Body of pancreas (tissue), 4 donors: ENCODE results near the gene RSRP1. TPM values are rescaled to one million over a fixed set of nuclear protein-coding genes. Genes with fewer than 3 reads are reported as not detected.
"Not testable (repeated sequence)": the region's sequence is repeated elsewhere in the genome, so short reads cannot be mapped to it uniquely, and the experiment has no call there.

Source experiments
- ATAC-seq: fragments of 150-250 bp; one replicate; pipeline ENCODE4 v1.9.1; 2016
- DNase-seq, 4 donors: peaks; one replicate each; pipeline ENCODE4 v3.0.0-alpha.2; 2019
- H3K27ac ChIP-seq, 4 donors: fragments of 200-600 bp; sonication (generic); 1 replicate in 3 of 4; 2 replicates in 1 of 4; pipeline versions ENCODE4 v1.5.1 to v1.6.1; 2016 to 2019; ENCODE audit warnings: mild to moderate bottlenecking in 1 of 4, mixed read lengths in 1 of 4, moderate library complexity in 1 of 4
- H3K27me3 ChIP-seq, 2 donors: fragments of 200-600 bp; sonication (generic); one replicate each; pipeline ENCODE4 v1.6.0; 2016; ENCODE audit warnings: mild to moderate bottlenecking in 1 of 2
- H3K36me3 ChIP-seq, 2 donors: fragments of 200-600 bp; sonication (generic); replicated peaks in 1 of 2; 2 replicates each; pipeline ENCODE4 v1.5.1; 2016; ENCODE audit warnings: low read depth in 2 of 2; ENCODE audit not compliant: insufficient read depth in 1 of 2
- H3K4me1 ChIP-seq: fragments of 200-600 bp; sonication (generic); one replicate; pipeline ENCODE4 v1.6.0; 2016
- H3K4me3 ChIP-seq, 2 donors: fragments of 200-600 bp; sonication (generic); 1 replicate in 1 of 2; 2 replicates in 1 of 2; pipeline ENCODE4 v1.5.1; 2016 to 2019
- H3K9me3 ChIP-seq, 3 donors: fragments of 200-600 bp; sonication (generic); 1 replicate in 2 of 3; 2 replicates in 1 of 3; pipeline ENCODE4 v1.5.1; 2016
- POLR2A ChIP-seq, 3 donors: fragments of 450-650 bp; IDR thresholded peaks; one replicate each; pipeline ENCODE4 v1.6.1; 2016; ENCODE audit warnings: antibody characterized with exemption in 3 of 3, mild to moderate bottlenecking in 2 of 3
- WGBS, 2 donors: methylation state at CpG; one replicate each; pipeline ENCODE4 v1.1.5; 2017; 5-methylcytosine and 5-hydroxymethylcytosine counted together
- intact Hi-C: fragments of 100-400 bp; cut with DNase I; formaldehyde crosslinking; loops from one replicate; pipeline ENCODE4 v1.15.1; 2023
- total RNA-seq, 2 donors: library from RNA; depleted of rRNA; stranded (reverse); fragments of >200 nt; gene quantifications; one replicate each; pipeline ENCODE4 v1.1.0, GENCODE V29; 2016

Gene RSRP1
- total RNA-seq, 2 donors from 2014 or later, result 94.4 to 158 TPM

DNA sequence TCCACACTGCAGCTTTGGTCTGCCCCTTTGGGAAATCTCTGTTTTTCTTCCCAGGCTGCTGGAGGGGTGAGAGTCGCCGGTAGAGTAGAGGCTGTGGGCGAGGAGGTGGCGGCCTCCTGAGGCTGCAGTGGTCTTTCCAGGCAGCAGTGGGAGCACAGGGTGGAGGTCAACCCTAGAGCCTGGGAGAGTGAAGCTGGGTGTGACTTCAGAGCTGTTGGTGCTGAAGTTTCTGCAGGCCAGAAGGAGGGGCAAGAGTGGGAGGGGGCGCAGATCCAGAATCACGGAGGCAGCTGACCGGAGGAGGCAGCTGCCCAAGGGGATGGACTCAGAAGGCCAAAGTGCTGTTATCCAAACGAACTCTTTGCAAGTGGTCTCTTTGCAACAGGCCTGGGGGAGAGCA is 31.5 kb upstream of the RSRP1 start:
- H3K27ac ChIP-seq, DNase-seq, H3K4me1 ChIP-seq, H3K4me3 ChIP-seq, H3K27me3 ChIP-seq, H3K36me3 ChIP-seq, intact Hi-C loops, ATAC-seq, H3K9me3 ChIP-seq: not testable (repeated sequence)
- 62 to 75% methylated on average over 2 to 4 of the region's 8 CpGs for WGBS, 2 donors

DNA sequence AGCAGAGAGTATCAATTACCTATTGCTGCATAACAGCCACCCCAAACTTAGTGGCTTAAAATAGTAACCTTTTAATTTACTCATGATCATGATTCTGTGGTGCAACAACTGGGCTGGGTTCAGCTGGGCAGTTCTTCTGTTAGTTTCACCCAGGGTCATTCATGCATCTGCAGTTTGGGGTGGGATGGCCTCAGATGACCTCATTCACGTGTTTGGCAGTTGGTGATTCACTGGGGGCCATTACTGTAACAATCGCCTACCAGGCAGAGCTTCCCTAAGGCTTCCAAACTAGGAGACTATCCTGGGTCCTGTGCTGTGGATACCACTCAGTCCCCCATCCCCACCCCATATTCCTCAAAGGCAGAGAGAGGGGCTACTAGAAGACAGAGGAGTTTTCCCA is 31.1 kb upstream of the RSRP1 start:
- H3K9me3 ChIP-seq, H3K27ac ChIP-seq, ATAC-seq, H3K4me3 ChIP-seq, H3K36me3 ChIP-seq, intact Hi-C loops, H3K4me1 ChIP-seq, DNase-seq, H3K27me3 ChIP-seq: not testable (repeated sequence)
- 52 to 58% methylated on average over 2 of the region's 2 CpGs for WGBS, 2 donors

DNA sequence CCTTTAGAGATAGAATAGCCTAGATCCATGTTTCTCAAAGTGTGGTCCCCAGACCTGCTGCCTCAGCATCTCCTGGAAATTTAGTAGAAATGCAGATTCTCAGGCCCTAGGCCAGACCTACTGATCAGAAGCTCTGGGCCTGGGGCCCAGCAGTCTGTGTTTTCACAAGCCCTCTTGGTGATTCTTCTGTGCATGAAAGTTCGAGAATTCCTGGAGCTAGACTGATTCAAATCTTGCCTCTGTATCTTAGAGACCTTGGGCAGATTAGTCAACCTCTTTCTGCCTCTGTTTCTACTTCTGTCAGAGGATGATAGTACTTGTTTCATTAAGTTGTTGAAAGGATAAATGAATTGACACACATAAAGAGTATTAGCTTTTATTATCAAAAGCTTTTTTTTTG is 30.0 kb upstream of the RSRP1 start:
- H3K27me3 ChIP-seq, ATAC-seq, H3K4me3 ChIP-seq, DNase-seq, H3K9me3 ChIP-seq, intact Hi-C loops, H3K27ac ChIP-seq, H3K4me1 ChIP-seq, H3K36me3 ChIP-seq: not testable (repeated sequence)
- WGBS, 2 donors, result 67% methylated on average over 1 of the region's 1 CpG; no CpG with 5 or more reads in 1 of the 2 donors

DNA sequence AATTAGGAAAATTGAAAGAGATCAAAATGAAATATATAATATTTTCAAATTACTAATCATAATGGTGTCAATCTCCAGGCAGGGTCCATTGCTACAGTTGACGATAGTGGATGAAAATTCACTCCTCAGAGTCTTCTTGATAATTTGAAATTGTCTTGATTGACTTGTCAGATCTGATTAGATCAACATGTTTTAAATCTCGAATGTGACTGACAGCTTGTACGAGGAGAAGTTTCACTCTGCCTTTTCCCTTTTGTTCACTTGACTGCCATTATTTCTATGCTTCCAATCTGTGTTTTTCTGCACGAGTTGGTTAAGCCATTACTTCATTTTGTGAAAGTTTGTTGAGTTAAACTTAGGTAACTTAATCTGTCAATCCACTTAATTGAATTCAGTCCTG is 28.4 kb upstream of the RSRP1 start:
- WGBS, 2 donors, result 45 to 50% methylated on average over 4 of the region's 4 CpGs
- H3K4me3 ChIP-seq, H3K4me1 ChIP-seq, H3K27ac ChIP-seq, H3K27me3 ChIP-seq, H3K9me3 ChIP-seq, DNase-seq, H3K36me3 ChIP-seq, ATAC-seq, intact Hi-C loops: not testable (repeated sequence)

DNA sequence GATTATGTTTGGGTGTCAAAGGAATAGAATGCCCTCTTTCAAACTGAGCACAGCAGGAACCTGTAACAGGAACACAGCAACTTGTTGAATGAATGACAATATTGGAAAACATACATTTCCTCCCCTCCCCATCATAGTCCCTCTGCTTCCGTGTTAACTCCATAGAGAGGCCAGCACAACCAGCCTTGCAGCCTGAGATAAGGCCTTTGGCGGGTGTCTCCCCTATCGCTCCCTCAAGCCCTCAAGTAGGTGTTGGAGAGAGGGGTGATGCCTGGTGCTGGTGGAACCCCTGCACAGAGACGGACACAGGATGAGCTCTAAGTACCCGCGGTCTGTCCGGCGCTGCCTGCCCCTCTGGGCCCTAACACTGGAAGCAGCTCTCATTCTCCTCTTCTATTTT is 25.0 kb upstream of the RSRP1 start, which contains the start of gene RHD:
Gene RHD, plus strand, starts transcription at position 272 of the 400 bp plus-strand sequence. Its CDS starts 39 bp downstream, at position 311.
- intact Hi-C loops, H3K9me3 ChIP-seq, H3K27ac ChIP-seq, DNase-seq, H3K4me3 ChIP-seq, H3K36me3 ChIP-seq, ATAC-seq, H3K4me1 ChIP-seq, H3K27me3 ChIP-seq: not testable (repeated sequence)
- 84 to 87% methylated on average over 6 to 8 of the region's 8 CpGs for WGBS, 2 donors

DNA sequence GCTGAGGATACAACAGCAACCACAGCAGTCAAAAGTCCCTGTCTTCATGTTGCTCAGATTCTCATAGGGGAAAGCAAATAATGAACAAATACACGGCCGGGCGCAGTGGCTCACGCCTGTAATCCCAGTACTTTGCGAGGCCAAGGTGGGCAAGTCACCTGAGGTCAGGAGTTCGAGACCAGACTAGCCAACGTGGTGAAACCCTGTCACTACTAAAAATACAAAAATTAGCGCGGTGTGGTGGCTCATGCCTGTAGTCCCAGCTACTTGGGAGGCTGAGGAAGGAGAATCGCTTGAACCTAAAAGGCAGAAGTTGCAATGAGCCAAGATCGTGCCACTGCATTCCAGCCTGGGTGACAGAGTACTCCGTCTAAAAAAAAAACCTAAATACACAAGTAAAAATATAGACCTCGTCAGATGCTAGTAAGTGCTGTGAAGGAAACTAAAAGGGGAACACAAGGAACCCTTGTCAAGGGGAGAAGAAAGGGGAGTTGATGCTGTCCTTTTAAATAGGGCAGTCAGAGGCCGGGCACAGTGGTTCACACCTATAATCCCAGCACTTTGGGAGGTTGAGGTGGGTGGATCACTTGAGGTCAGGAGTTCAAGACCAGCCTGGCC is 21.0 kb upstream of the RSRP1 start:
- H3K36me3 ChIP-seq, H3K27me3 ChIP-seq, H3K4me1 ChIP-seq, intact Hi-C loops, ATAC-seq, H3K9me3 ChIP-seq, H3K4me3 ChIP-seq, DNase-seq: not testable (repeated sequence)
- H3K27ac ChIP-seq, result peak overlapping the region in 2 of 4 donors; percentile 85 to 93
- WGBS, 2 donors, result 35 to 36% methylated on average over 12 to 14 of the region's 14 CpGs

DNA sequence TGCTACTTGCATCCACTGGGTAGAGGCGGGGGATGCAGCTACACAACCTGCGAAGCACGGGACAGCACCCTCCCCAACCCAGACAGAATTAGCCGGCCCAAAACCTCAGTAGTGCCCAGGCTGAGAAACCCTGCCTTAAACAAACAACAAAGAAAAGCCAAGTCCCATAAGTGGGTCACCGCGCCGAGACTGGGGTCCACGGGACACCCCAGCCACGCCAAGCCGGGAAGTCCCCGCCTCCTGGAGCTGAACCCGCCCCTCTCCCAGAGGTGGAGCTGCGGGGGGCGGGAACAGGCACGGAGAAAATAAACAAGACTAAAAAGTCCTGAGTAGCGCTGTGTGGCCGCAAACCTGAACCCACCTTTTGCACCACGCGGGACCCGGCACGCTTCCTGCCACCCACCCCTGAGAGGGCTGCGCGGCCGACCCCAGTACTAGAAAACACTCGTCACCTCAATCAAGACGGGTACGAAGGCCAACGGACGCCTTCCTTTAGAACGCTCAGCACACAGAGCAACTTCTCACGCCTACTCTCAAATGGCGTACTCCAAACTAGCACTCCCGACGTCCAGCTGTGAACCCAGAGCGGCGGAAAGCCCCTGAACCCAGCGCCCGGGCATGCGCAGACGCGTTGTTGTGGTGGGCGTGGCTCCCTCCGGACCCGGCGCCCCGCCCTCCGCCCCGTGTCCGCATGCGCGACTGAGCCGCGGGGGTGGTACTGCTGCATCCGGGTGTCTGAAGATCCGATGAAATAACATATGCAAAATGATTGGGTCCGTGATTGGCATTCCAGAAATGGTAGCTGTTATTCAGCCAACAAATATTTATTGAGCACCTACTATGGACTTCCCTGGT is 20.3 kb upstream of the RSRP1 start:
- H3K4me1 ChIP-seq, intact Hi-C loops, H3K36me3 ChIP-seq, H3K9me3 ChIP-seq, H3K27me3 ChIP-seq: not testable (repeated sequence)
- peak in 2 of 3 donors; percentile 49 to 60 for TF ChIP-seq POLR2A (IDR thresholded peaks at IDR 0.05)
- ATAC-seq (peak; percentile 98), DNase-seq (peak; percentile 75 to 89 (median 88))
- Histone ChIP-seq H3K4me3 (peak overlapping the region in 1 of 2 donors; percentile 70), H3K27ac (peak overlapping the region in 3 of 4 donors; percentile 75 to 93 (median 85))
- 1% methylated on average over 13 to 37 of the region's 56 CpGs for WGBS, 2 donors

DNA sequence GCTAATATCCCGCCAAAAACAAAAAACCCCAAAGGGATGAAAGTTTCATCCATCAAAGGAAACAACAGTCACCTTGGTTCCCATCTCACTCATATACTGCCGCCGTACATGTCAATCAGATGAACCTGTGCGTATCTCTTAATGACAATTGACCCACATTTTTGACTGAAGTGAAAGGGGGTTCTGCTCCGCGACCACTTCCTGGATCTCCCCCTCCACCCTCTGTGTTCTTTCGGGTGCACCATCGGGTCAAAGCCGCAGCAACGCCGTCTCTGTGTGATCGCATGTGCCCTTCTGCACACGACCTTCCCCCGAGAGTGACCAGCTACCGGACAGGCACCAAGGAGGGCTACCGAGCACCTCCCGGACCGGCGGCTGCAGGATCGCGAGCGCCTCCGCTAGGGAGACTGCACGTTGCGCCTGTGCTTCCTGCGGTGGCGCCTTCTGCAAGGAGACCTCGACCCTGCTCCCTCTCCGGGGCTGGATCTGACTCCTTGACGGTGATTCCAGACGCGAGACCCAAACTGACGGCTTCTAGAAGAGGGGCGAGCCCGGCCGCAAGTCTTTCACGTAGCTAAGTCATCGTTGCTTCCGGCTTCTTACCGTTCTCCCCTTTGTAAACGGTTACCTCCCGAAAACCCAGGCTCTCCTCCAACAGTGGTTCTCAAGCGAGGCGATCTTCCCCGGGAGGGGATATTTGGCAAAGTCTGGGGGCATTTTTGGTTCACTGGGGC is 19.5 kb upstream of the RSRP1 start:
- H3K9me3 ChIP-seq, H3K4me1 ChIP-seq, intact Hi-C loops, H3K27me3 ChIP-seq, H3K36me3 ChIP-seq: not testable (repeated sequence)
- ATAC-seq, result peak; percentile 40
- WGBS, 2 donors, result 0% methylated on average over 8 to 11 of the region's 45 CpGs
- DNase-seq, result peak; percentile 19 to 64 (median 34)
- Histone ChIP-seq H3K4me3 (peak overlapping the region; percentile 12 to 13), H3K27ac (peak overlapping the region in 1 of 4 donors; percentile 93)

DNA sequence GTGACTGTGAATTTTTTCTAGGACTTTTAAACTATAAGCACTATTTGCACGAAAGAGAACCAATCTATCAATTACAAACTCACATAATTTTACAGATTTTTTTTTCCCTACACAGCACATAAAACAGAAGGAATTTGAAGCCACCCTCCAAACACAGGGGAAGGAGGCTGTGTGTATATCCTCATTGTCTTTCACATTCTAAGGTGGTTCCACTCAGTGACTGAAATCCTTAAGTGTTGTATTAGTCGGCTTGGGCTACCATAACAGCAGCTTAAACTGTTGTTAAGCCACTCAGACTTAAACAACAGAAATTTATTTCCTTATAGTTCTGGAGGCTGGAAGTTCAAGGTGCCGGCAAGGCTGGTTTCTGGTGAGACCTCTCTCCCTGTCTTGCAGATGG is 13.1 kb upstream of the RSRP1 start:
- H3K4me1 ChIP-seq, ATAC-seq, H3K9me3 ChIP-seq, H3K4me3 ChIP-seq, DNase-seq, H3K36me3 ChIP-seq, intact Hi-C loops, H3K27ac ChIP-seq, H3K27me3 ChIP-seq: not testable (repeated sequence)
- 80 to 92% methylated on average over 3 of the region's 3 CpGs for WGBS, 2 donors

DNA sequence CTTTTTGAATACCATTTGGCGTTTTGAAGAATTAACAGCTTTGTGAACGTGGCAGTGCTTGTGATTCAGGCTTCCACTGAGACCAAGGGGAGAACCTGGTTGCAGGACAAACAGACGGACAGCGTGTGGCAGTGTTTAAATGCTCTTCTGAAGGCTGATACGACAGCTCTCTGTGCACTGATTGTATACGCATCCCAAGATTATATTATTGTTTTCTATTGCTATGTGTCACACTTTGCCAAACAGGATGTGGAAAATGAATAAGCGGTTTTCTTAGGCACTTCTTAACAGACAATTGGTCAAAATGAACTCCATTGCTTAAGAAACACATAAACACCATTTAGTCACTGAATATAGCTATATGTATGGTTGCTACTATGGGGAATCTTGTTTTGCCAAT is 12.6 kb upstream of the RSRP1 start:
- DNase-seq, H3K4me3 ChIP-seq, H3K27me3 ChIP-seq, H3K4me1 ChIP-seq, H3K27ac ChIP-seq, ATAC-seq, H3K9me3 ChIP-seq, H3K36me3 ChIP-seq: not testable (repeated sequence)
- 59 to 82% methylated on average over 4 to 7 of the region's 7 CpGs for WGBS, 2 donors
- intact Hi-C loops, result loop anchor here (10.0 kb wide), 1 partner anchor 85 kb away; no protein-coding TSS in a partner anchor
